Gastrocnemius medialis (tissue), 4 donors: ENCODE results near the gene CDH3. TPM values are rescaled to one million over a fixed set of nuclear protein-coding genes. Genes with fewer than 3 reads are reported as not detected.

Source experiments
- ATAC-seq, 2 donors: fragments of 150-250 bp; one replicate each; pipeline ENCODE4 v1.9.1; 2016
- DNase-seq, 2 donors: peaks; one replicate each; pipeline ENCODE4 v3.0.0-alpha.2; 2019
- H3K27ac ChIP-seq, 4 donors: fragments of 200-600 bp; sonication (generic); 1 replicate in 1 of 4; 2 replicates in 3 of 4; pipeline ENCODE4 v1.5.1; 2016 to 2018; ENCODE audit warnings: mild to moderate bottlenecking in 2 of 4, moderate library complexity in 1 of 4
- H3K27me3 ChIP-seq, 3 donors: fragments of 200-600 bp; sonication (generic) in 2 of 3; 1 replicate in 1 of 3; 2 replicates in 2 of 3; pipeline versions ENCODE4 v1.5.1 to v1.6.0; 2016 to 2019; ENCODE audit warnings: mild to moderate bottlenecking in 1 of 3, moderate library complexity in 1 of 3
- H3K36me3 ChIP-seq, 2 donors: fragments of 200-600 bp; sonication (generic) in 1 of 2; one replicate each; pipeline ENCODE4 v1.5.1; 2017 to 2018
- H3K4me1 ChIP-seq, 2 donors: fragments of 200-600 bp; sonication (generic) in 1 of 2; one replicate each; pipeline ENCODE4 v1.5.1; 2016 to 2017; ENCODE audit warnings: mild to moderate bottlenecking in 2 of 2
- H3K4me3 ChIP-seq, 4 donors: fragments of 200-600 bp; sonication (generic) in 3 of 4; 1 replicate in 1 of 4; 2 replicates in 3 of 4; pipeline ENCODE4 v1.5.1; 2016 to 2019; ENCODE audit warnings: mild to moderate bottlenecking in 2 of 4
- H3K9me3 ChIP-seq, 3 donors: fragments of 200-600 bp; sonication (generic) in 2 of 3; 1 replicate in 1 of 3; 2 replicates in 2 of 3; pipeline ENCODE4 v1.5.1; 2016 to 2019
- CTCF ChIP-seq, 5 experiments: fragments of 450-650 bp in 3 of 5; fragments of 200-600 bp in 2 of 5; sonication (generic) in 2 of 5; IDR thresholded peaks in 4 of 5; conservative IDR thresholded peaks in 1 of 5; 1 replicate in 4 of 5; 2 replicates in 1 of 5; pipeline ENCODE4 v1.5.1; 2016 to 2019; ENCODE audit warnings: antibody characterized with exemption in 5 of 5, mild to moderate bottlenecking in 3 of 5, moderate library complexity in 3 of 5
- POLR2A ChIP-seq, 2 donors: fragments of 450-650 bp; IDR thresholded peaks; one replicate each; pipeline ENCODE4 v1.6.1; 2017; ENCODE audit warnings: antibody characterized with exemption in 2 of 2, mild to moderate bottlenecking in 2 of 2, moderate library complexity in 2 of 2
- in situ Hi-C, 4 donors: fragments of 200-750 bp; cut with MboI; loops; one replicate each; pipeline versions ENCODE4 v1.15.0 to v1.8.0; 2017; ENCODE audit warnings: low sequenced_read_pairs in 4 of 4
- intact Hi-C: fragments of 100-400 bp; cut with DNase I; formaldehyde crosslinking; loops from one replicate; pipeline ENCODE4 v1.15.1; 2023; ENCODE audit warnings: low total_unique reads
- total RNA-seq, 4 donors: library from RNA; depleted of rRNA; stranded (reverse); fragments of >200 nt; gene quantifications; one replicate each; pipeline versions ENCODE4 v1.1.0 to v1.2.3, GENCODE V29; 2016

Gene CDH3
- total RNA-seq, 4 donors from 2014 or later: not detected

GRCh38 chr16:68736561-68736960 lies 91.5 kb downstream of the CDH3 start:
- no peaks in the 10 kb centered on the region for H3K9me3 ChIP-seq
- H3K27ac ChIP-seq: no peak overlapping the region
- no peak for DNase-seq
- in situ Hi-C loops (no loop called here), intact Hi-C loops (no loop called here)
- TF ChIP-seq POLR2A (IDR thresholded peaks at IDR 0.05) (no peak), CTCF (IDR thresholded peaks at IDR 0.05 in 4 of 5, conservative IDR thresholded peaks at IDR 0.05 in 1 of 5) (no peak)
- H3K27me3 ChIP-seq: peaks cover 27 to 35% (median 33%) of the 10 kb centered on the region in 3 donors
- H3K36me3 ChIP-seq: no peaks in the 10 kb centered on the region
- peak overlapping the region in 1 of 4 donors; percentile 38 for H3K4me3 ChIP-seq
- ATAC-seq: no peak
- no peaks in the 10 kb centered on the region for H3K4me1 ChIP-seq

- intact Hi-C loops (no loop called here), in situ Hi-C loops (no loop called here)
- Histone ChIP-seq H3K9me3 (no peaks in the 10 kb centered on the region), H3K4me3 (peak within 1 kb of the TSS in 2 of 4 donors; percentile 11 to 38), H3K36me3 (no peaks in the 10 kb centered on the region), H3K27ac (no peak within 1 kb of the TSS), H3K4me1 (no peaks in the 10 kb centered on the region), H3K27me3 (peaks cover 27 to 35% (median 33%) of the 10 kb centered on the region in 3 donors)
- no peak for ATAC-seq
- TF ChIP-seq POLR2A (IDR thresholded peaks at IDR 0.05) (no peak), CTCF (IDR thresholded peaks at IDR 0.05 in 4 of 5, conservative IDR thresholded peaks at IDR 0.05 in 1 of 5) (no peak)
- no peak for DNase-seq
Measured at GRCh38 chr16:68737046-68737729, 92.1 kb downstream of the CDH3 start, which contains the start of gene CDH1. CDH1 (plus strand) TSS chr16:68737292; CDS start chr16:68737416, 124 bp downstream.

- Histone ChIP-seq H3K27ac (no peak overlapping the region), H3K9me3 (no peaks in the 10 kb centered on the region), H3K4me1 (no peaks in the 10 kb centered on the region), H3K27me3 (peaks cover 27 to 35% (median 33%) of the 10 kb centered on the region in 3 donors), H3K4me3 (peak overlapping the region in 1 of 4 donors; percentile 38), H3K36me3 (no peaks in the 10 kb centered on the region)
- intact Hi-C loops: no loop called here
- in situ Hi-C loops: no loop called here
- DNase-seq (no peak), ATAC-seq (no peak)
- TF ChIP-seq CTCF (IDR thresholded peaks at IDR 0.05 in 4 of 5, conservative IDR thresholded peaks at IDR 0.05 in 1 of 5): no peak
- no peak for TF ChIP-seq POLR2A (IDR thresholded peaks at IDR 0.05)
Measured at GRCh38 chr16:68737730-68738629, 92.9 kb downstream of the CDH3 start.

GRCh38 chr16:68739964-68740627 lies 95.0 kb downstream of the CDH3 start:
- Histone ChIP-seq H3K4me3 (no peak overlapping the region), H3K27ac (no peak overlapping the region), H3K27me3 (peaks cover 27 to 30% (median 27%) of the 10 kb centered on the region in 3 donors), H3K36me3 (no peaks in the 10 kb centered on the region), H3K9me3 (no peaks in the 10 kb centered on the region), H3K4me1 (no peaks in the 10 kb centered on the region)
- in situ Hi-C loops: no loop called here
- no peak for ATAC-seq
- no peak for DNase-seq
- TF ChIP-seq CTCF (IDR thresholded peaks at IDR 0.05 in 4 of 5, conservative IDR thresholded peaks at IDR 0.05 in 1 of 5) (no peak), POLR2A (IDR thresholded peaks at IDR 0.05) (no peak)
- intact Hi-C loops: no loop called here
